Gastroesophageal sphincter (tissue), 4 donors: ENCODE data around the gene FGGY. TPM values are rescaled to one million over a fixed set of nuclear protein-coding genes. Genes with fewer than 3 reads are reported as not detected.

Experiments used
- ATAC-seq: fragments of 150-250 bp; one replicate; pipeline ENCODE4 v1.9.1; 2016; ENCODE audit warnings: mild to moderate bottlenecking, moderate library complexity
- H3K27ac ChIP-seq, 4 donors: fragments of 200-600 bp; sonication (generic) in 3 of 4; 1 replicate in 3 of 4; 2 replicates in 1 of 4; pipeline ENCODE4 v1.5.1; 2016 to 2019
- H3K27me3 ChIP-seq: fragments of 200-600 bp; sonication (generic); one replicate; pipeline ENCODE4 v1.5.1; 2019
- H3K36me3 ChIP-seq, 2 donors: fragments of 200-600 bp; sonication (generic); one replicate each; pipeline ENCODE4 v1.5.1; 2019; ENCODE audit warnings: control low read depth in 1 of 2
- H3K4me1 ChIP-seq, 3 donors: fragments of 200-600 bp; sonication (generic); 1 replicate in 2 of 3; 2 replicates in 1 of 3; pipeline ENCODE4 v1.5.1; 2016 to 2019; ENCODE audit warnings: control low read depth in 2 of 3
- H3K4me3 ChIP-seq, 2 donors: fragments of 200-600 bp; sonication (generic); one replicate each; pipeline ENCODE4 v1.5.1; 2019; ENCODE audit warnings: mild to moderate bottlenecking in 1 of 2, moderate library complexity in 1 of 2
- H3K9me3 ChIP-seq, 3 donors: fragments of 200-600 bp; sonication (generic); one replicate each; pipeline ENCODE4 v1.5.1; 2017 to 2019; ENCODE audit warnings: control low read depth in 2 of 3
- CTCF ChIP-seq, 4 experiments: fragments of 200-600 bp in 2 of 4; fragments of 450-650 bp in 2 of 4; sonication (generic) in 1 of 4; IDR thresholded peaks; one replicate each; pipeline ENCODE4 v1.5.1; 2017 to 2019; ENCODE audit warnings: antibody characterized with exemption in 4 of 4, mild to moderate bottlenecking in 2 of 4, moderate library complexity in 2 of 4
- EP300 ChIP-seq: sonication (generic); formaldehyde crosslinking; IDR thresholded peaks from one replicate; pipeline ENCODE4 v1.6.1; 2017; ENCODE audit warnings: antibody characterized with exemption, mild to moderate bottlenecking
- POLR2A ChIP-seq, 2 donors: fragments of 450-650 bp; IDR thresholded peaks; one replicate each; pipeline ENCODE4 v1.6.1; 2017; ENCODE audit warnings: antibody characterized with exemption in 2 of 2, mild to moderate bottlenecking in 2 of 2, moderate library complexity in 1 of 2
- POLR2AphosphoS5 ChIP-seq: sonication (generic); formaldehyde crosslinking; IDR thresholded peaks from one replicate; pipeline ENCODE4 v1.6.1; 2017; ENCODE audit warnings: antibody characterized with exemption
- WGBS, 2 donors: methylation state at CpG; one replicate each; pipeline ENCODE4 v1.1.5; 2018; ENCODE audit warnings: low coverage in 1 of 2; 5-methylcytosine and 5-hydroxymethylcytosine counted together
- total RNA-seq, 4 donors: library from RNA; depleted of rRNA; stranded (reverse); fragments of >200 nt; gene quantifications; one replicate each; pipeline ENCODE4 v1.1.0, GENCODE V29; 2016

FGGY gene
- total RNA-seq, 4 donors from 2014 or later: 19.0 to 29.6 (median 25.2) TPM

GRCh38 chr1:59499943-59500569 is 203.2 kb downstream of the FGGY start:
- H3K36me3 ChIP-seq: no peaks in the 10 kb centered on the region
- H3K4me1 ChIP-seq: peaks cover 0 to 13% (median 0%) of the 10 kb centered on the region in 3 donors
- H3K27ac ChIP-seq: no peak overlapping the region
- WGBS, 2 donors: 79 to 82% methylated on average over 4 of the region's 4 CpGs
- H3K27me3 ChIP-seq: no peaks in the 10 kb centered on the region
- peaks cover 0 to 5% (median 0%) of the 10 kb centered on the region in 3 donors for H3K9me3 ChIP-seq
- no peak for TF ChIP-seq EP300
- no peak for TF ChIP-seq POLR2A (IDR thresholded peaks at IDR 0.05)
- no peak for TF ChIP-seq CTCF (IDR thresholded peaks at IDR 0.05)
- H3K4me3 ChIP-seq: no peak overlapping the region
- ATAC-seq: no peak

- TF ChIP-seq EP300 (no peak), CTCF (IDR thresholded peaks at IDR 0.05) (no peak), POLR2AphosphoS5 (no peak), POLR2A (IDR thresholded peaks at IDR 0.05) (no peak)
- ATAC-seq: no peak
- Histone ChIP-seq H3K27me3 (no peaks in the 10 kb centered on the region), H3K4me3 (no peak overlapping the region), H3K36me3 (no peaks in the 10 kb centered on the region), H3K27ac (no peak overlapping the region), H3K9me3 (no peaks in the 10 kb centered on the region), H3K4me1 (peaks cover 0 to 13% (median 0%) of the 10 kb centered on the region in 3 donors)
- WGBS, 2 donors: 72 to 80% methylated on average over 3 to 4 of the region's 4 CpGs
These were observed 204.3 kb downstream of the FGGY start for GRCh38 chr1:59500950-59501742.

- ATAC-seq: no peak
- WGBS, 2 donors: 44 to 77% methylated on average over 3 to 4 of the region's 4 CpGs
- H3K27ac ChIP-seq: no peak overlapping the region
- no peaks in the 10 kb centered on the region for H3K27me3 ChIP-seq
- no peaks in the 10 kb centered on the region for H3K9me3 ChIP-seq
- no peak overlapping the region for H3K4me3 ChIP-seq
- no peak for TF ChIP-seq POLR2A (IDR thresholded peaks at IDR 0.05)
- no peak for TF ChIP-seq CTCF (IDR thresholded peaks at IDR 0.05)
- no peak for TF ChIP-seq EP300
- TF ChIP-seq POLR2AphosphoS5: no peak
- peaks cover 0 to 13% (median 0%) of the 10 kb centered on the region in 3 donors for H3K4me1 ChIP-seq
- no peaks in the 10 kb centered on the region for H3K36me3 ChIP-seq
These were observed 205.3 kb downstream of the FGGY start for GRCh38 chr1:59502009-59502691.

GRCh38 chr1:59504276-59504675 is 207.4 kb downstream of the FGGY start:
- H3K27ac ChIP-seq: no peak overlapping the region
- no peak for ATAC-seq
- no peaks in the 10 kb centered on the region for H3K36me3 ChIP-seq
- H3K4me1 ChIP-seq: peaks cover 0 to 16% (median 0%) of the 10 kb centered on the region in 3 donors
- H3K9me3 ChIP-seq: no peaks in the 10 kb centered on the region
- no peak overlapping the region for H3K4me3 ChIP-seq
- TF ChIP-seq POLR2AphosphoS5 (no peak), CTCF (IDR thresholded peaks at IDR 0.05) (no peak), POLR2A (IDR thresholded peaks at IDR 0.05) (no peak), EP300 (no peak)
- WGBS, 2 donors: 64 to 79% methylated on average over 2 to 3 of the region's 3 CpGs
- no peaks in the 10 kb centered on the region for H3K27me3 ChIP-seq
